OCI-LY1 (cell line): ENCODE results near the gene ZNF705A.
"Not testable (repeated sequence)": the region's sequence is repeated elsewhere in the genome, so short reads cannot be mapped to it uniquely, and the experiment has no call there.

Source experiments
- H2AFZ ChIP-seq: fragments of 200-600 bp; sonication (generic), shearing (Covaris generic); 2 replicates; pipeline ENCODE4 v1.6.0; 2014; ENCODE audit warnings: antibody characterized with exemption, mild to moderate bottlenecking, low read length
- H3F3A ChIP-seq: fragments of 200-600 bp; sonication (generic), shearing (Covaris generic); 2 replicates; pipeline ENCODE4 v1.6.0; 2014; ENCODE audit warnings: mild to moderate bottlenecking, antibody characterized with exemption, low read length, moderate library complexity; ENCODE audit not compliant: insufficient read depth
- H3K27ac ChIP-seq: fragments of 200-600 bp; sonication (generic); 2 replicates; pipeline ENCODE4 v1.5.1; 2014; ENCODE audit warnings: low read length, mixed run types, mild to moderate bottlenecking, low read depth; ENCODE audit not compliant: poor library complexity, severe bottlenecking
- H3K27me3 ChIP-seq: fragments of 200-600 bp; sonication (generic); 2 replicates; pipeline ENCODE4 v1.6.0; 2014; ENCODE audit warnings: antibody characterized with exemption, mild to moderate bottlenecking, low read length, moderate library complexity; ENCODE audit not compliant: insufficient read depth
- H3K36me3 ChIP-seq: fragments of 200-600 bp; sonication (generic); 2 replicates; pipeline ENCODE4 v1.6.1; 2014; ENCODE audit warnings: mild to moderate bottlenecking, antibody characterized with exemption, low read length, moderate library complexity, mixed read lengths; ENCODE audit not compliant: insufficient read depth
- H3K4me1 ChIP-seq: fragments of 200-600 bp; sonication (generic); 2 replicates; pipeline ENCODE4 v1.5.1; 2014; ENCODE audit warnings: mild to moderate bottlenecking, low read length, moderate library complexity; ENCODE audit not compliant: insufficient read depth, severe bottlenecking
- H3K4me2 ChIP-seq: fragments of 200-600 bp; sonication (generic), shearing (Covaris generic); 2 replicates; pipeline ENCODE4 v1.6.1; 2014; ENCODE audit warnings: low read length
- H3K4me3 ChIP-seq: fragments of 200-600 bp; sonication (generic); 2 replicates; pipeline ENCODE4 v1.5.1; 2014; ENCODE audit warnings: low read length, low read depth, mild to moderate bottlenecking, mixed read lengths; ENCODE audit not compliant: poor library complexity, severe bottlenecking
- H3K79me2 ChIP-seq: fragments of 200-600 bp; shearing (Covaris generic); 2 replicates; pipeline ENCODE4 v1.6.1; 2016; ENCODE audit warnings: mixed run types, low read length, mixed read lengths; ENCODE audit not compliant: insufficient read depth
- H3K9ac ChIP-seq: fragments of 200-600 bp; sonication (generic), shearing (Covaris generic); 2 replicates; pipeline ENCODE4 v1.6.1; 2014; ENCODE audit warnings: mild to moderate bottlenecking, low read length, mixed read lengths
- H3K9me2 ChIP-seq: fragments of 200-600 bp; sonication (generic), shearing (Covaris generic); 2 replicates; pipeline ENCODE4 v1.6.1; 2014; ENCODE audit warnings: low read depth, mild to moderate bottlenecking, low read length, mixed read lengths
- H3K9me3 ChIP-seq: fragments of 200-600 bp; shearing (Covaris generic); 2 replicates; pipeline ENCODE4 v1.6.1; 2014; ENCODE audit warnings: low read length, mixed read lengths
- H4K20me1 ChIP-seq: fragments of 200-600 bp; sonication (generic), shearing (Covaris generic); 2 replicates; pipeline ENCODE4 v1.6.0; 2016; ENCODE audit warnings: mild to moderate bottlenecking, low read length; ENCODE audit not compliant: insufficient read depth
- TF ChIP-seq, protein P1 (sequence below): fragments of 200-600 bp; sonication (generic), shearing (Covaris generic); IDR thresholded peaks from 2 replicates; pipeline ENCODE4 v1.5.1; 2017; ENCODE audit warnings: mild to moderate bottlenecking, antibody characterized with exemption, low read length, moderate library complexity, mixed read lengths

ZNF705A gene

DNA sequence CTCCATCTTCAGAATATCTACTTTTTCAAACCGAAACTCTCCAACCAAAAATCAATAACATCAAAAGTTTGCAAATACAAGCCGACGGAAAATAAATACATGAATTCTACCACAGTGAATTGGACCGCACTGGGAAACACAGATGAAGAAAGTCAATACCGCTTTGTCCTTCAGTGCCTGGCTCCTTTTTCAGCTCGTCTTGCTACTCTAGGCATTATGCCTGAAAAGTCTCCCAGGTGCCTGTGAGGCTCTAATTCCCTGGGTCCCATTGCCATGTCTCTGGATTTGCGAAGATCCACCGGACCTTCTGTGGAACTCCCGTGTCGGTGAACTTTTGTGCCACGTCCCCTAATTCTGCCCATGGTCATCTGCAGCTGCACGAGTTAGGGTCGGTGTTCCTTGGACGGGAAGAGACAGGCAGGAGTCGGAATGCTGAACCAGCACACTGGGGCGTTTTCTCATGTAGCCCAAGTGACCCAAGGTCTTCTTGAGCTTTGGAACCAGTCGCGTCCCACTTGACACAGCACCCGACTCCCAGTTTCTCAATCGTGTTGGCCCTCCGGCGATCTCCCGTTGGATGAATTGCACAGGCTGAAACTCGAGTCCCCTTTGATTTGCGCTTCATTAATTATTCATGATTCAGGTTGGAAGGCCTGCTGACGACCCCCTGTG, 62.0 kb downstream of the ZNF705A start:
- H4K20me1 ChIP-seq, H3K9me3 ChIP-seq, H3K4me3 ChIP-seq, H3K9ac ChIP-seq, H3K36me3 ChIP-seq, H2AFZ ChIP-seq, H3K27me3 ChIP-seq, H3K27ac ChIP-seq, H3K79me2 ChIP-seq, H3K9me2 ChIP-seq, H3K4me2 ChIP-seq, H3K4me1 ChIP-seq, H3F3A ChIP-seq: not testable (repeated sequence)
- TF ChIP-seq, protein P1, sequence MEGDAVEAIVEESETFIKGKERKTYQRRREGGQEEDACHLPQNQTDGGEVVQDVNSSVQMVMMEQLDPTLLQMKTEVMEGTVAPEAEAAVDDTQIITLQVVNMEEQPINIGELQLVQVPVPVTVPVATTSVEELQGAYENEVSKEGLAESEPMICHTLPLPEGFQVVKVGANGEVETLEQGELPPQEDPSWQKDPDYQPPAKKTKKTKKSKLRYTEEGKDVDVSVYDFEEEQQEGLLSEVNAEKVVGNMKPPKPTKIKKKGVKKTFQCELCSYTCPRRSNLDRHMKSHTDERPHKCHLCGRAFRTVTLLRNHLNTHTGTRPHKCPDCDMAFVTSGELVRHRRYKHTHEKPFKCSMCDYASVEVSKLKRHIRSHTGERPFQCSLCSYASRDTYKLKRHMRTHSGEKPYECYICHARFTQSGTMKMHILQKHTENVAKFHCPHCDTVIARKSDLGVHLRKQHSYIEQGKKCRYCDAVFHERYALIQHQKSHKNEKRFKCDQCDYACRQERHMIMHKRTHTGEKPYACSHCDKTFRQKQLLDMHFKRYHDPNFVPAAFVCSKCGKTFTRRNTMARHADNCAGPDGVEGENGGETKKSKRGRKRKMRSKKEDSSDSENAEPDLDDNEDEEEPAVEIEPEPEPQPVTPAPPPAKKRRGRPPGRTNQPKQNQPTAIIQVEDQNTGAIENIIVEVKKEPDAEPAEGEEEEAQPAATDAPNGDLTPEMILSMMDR = 0 out of 2 replicates have a peak, but pooled peaks have one; percentile 6

GRCh38 chr12:8221375-8221774, 64.6 kb downstream of the ZNF705A start:
- H3K27me3 ChIP-seq, H2AFZ ChIP-seq, H3F3A ChIP-seq, H3K4me3 ChIP-seq, H3K4me2 ChIP-seq, H3K9ac ChIP-seq, H3K36me3 ChIP-seq, H3K9me2 ChIP-seq, H4K20me1 ChIP-seq, H3K4me1 ChIP-seq, H3K27ac ChIP-seq, H3K79me2 ChIP-seq, H3K9me3 ChIP-seq: not testable (repeated sequence)

DNA sequence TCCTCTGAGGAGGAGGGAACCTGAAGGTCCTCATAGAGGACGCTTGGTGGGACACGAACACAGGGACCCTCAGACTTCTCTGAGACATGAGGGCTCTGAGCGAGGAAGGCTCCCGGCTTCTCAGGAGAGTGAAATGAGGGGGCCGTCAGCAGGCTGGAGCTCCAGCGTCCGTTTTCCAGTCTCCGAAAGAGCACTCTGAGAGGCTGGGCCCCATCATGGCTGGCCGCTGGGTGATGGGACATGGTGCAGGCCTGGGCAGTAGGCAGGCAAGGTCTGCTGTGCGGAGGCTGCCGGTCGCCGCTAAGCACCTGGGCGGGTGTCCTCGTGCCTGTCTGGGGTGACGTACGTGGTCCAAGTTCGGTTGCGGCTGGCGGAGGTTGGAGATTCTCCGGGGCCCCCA, 65.0 kb downstream of the ZNF705A start:
- H3K36me3 ChIP-seq, H3K27me3 ChIP-seq, H4K20me1 ChIP-seq, H3K4me2 ChIP-seq, H3F3A ChIP-seq, H3K4me3 ChIP-seq, H3K27ac ChIP-seq, H3K4me1 ChIP-seq, H3K9me2 ChIP-seq, H3K79me2 ChIP-seq, H3K9ac ChIP-seq, H2AFZ ChIP-seq, H3K9me3 ChIP-seq: not testable (repeated sequence)

GRCh38 chr12:8222303-8222702, 65.5 kb downstream of the ZNF705A start:
- not testable (repeated sequence) for H2AFZ ChIP-seq, H3K9me3 ChIP-seq, H3K27ac ChIP-seq, H3K9me2 ChIP-seq, H4K20me1 ChIP-seq, H3K4me1 ChIP-seq, H3K36me3 ChIP-seq, H3F3A ChIP-seq, H3K79me2 ChIP-seq, H3K27me3 ChIP-seq, H3K4me2 ChIP-seq, H3K4me3 ChIP-seq, H3K9ac ChIP-seq

GRCh38 chr12:8223646-8224045, 66.8 kb downstream of the ZNF705A start:
- not testable (repeated sequence) for H3F3A ChIP-seq, H3K4me1 ChIP-seq, H4K20me1 ChIP-seq, H3K9me3 ChIP-seq, H3K27ac ChIP-seq, H2AFZ ChIP-seq, H3K9ac ChIP-seq, H3K4me2 ChIP-seq, H3K9me2 ChIP-seq, H3K4me3 ChIP-seq, H3K36me3 ChIP-seq, H3K27me3 ChIP-seq, H3K79me2 ChIP-seq

GRCh38 chr12:8224782-8225181, 68.0 kb downstream of the ZNF705A start:
- H3K9ac ChIP-seq, H3K9me2 ChIP-seq, H3K4me2 ChIP-seq, H3K27ac ChIP-seq, H3K36me3 ChIP-seq, H3F3A ChIP-seq, H2AFZ ChIP-seq, H3K9me3 ChIP-seq, H3K27me3 ChIP-seq, H4K20me1 ChIP-seq, H3K4me3 ChIP-seq, H3K79me2 ChIP-seq, H3K4me1 ChIP-seq: not testable (repeated sequence)
